Spleen (tissue), 7 donors: ENCODE results near the gene CSPG5.

Experiments
- CTCF ChIP-seq, 11 experiments: fragments of 200-600 bp in 7 of 11; fragments of 450-650 bp in 4 of 11; sonication (generic) in 4 of 11; IDR thresholded peaks in 8 of 11; conservative IDR thresholded peaks in 3 of 11; 1 replicate in 7 of 11; 2 replicates in 4 of 11; pipeline versions ENCODE4 v1.4.0 to v1.8.0; 2016 to 2021; ENCODE audit warnings: antibody characterized with exemption in 11 of 11, inconsistent platforms in 4 of 11, mild to moderate bottlenecking in 1 of 11
- POLR2AphosphoS5 ChIP-seq, 3 donors: sonication (generic); formaldehyde crosslinking; IDR thresholded peaks; one replicate each; pipeline ENCODE4 v1.5.1; 2017; ENCODE audit warnings: antibody characterized with exemption in 3 of 3
- donor health status: DM: no; HTN: no; CAD: no; lungs with moderate emphysema.
- donor health status: DM: no; HTN: no; CAD: no.
- donor health status: DM: no; HTN: no; CAD: no.

- TF ChIP-seq CTCF (IDR thresholded peaks at IDR 0.05 in 8 of 11, conservative IDR thresholded peaks at IDR 0.05 in 3 of 11) = no peak
- no peak for TF ChIP-seq POLR2AphosphoS5 (IDR thresholded peaks at IDR 0.05)
These were observed 5.2 kb downstream of the CSPG5 start for GRCh38 chr3:47573190-47574172.
